Endodermal cell (in vitro differentiated cells): ENCODE results near the gene SIMC1. TPM values are rescaled to one million over a fixed set of nuclear protein-coding genes. Genes with fewer than 3 reads are reported as not detected.
"Not testable (repeated sequence)": the region's sequence is repeated elsewhere in the genome, so short reads cannot be mapped to it uniquely, and the experiment has no call there.

Experiments
- DNase-seq: peaks from one replicate; pipeline ENCODE4 v3.0.0-alpha.2; 2017
- H3K27ac ChIP-seq: 2 replicates; pipeline ENCODE4 v1.5.1; 2013; ENCODE audit warnings: mild to moderate bottlenecking, low read depth, low read length, moderate library complexity
- H3K27me3 ChIP-seq: 2 replicates; pipeline ENCODE4 v1.6.1; 2013; ENCODE audit warnings: mild to moderate bottlenecking, low read length, moderate library complexity; ENCODE audit not compliant: insufficient read depth, control insufficient read depth, poor library complexity, severe bottlenecking
- H3K36me3 ChIP-seq: 2 replicates; pipeline ENCODE4 v1.7.0; 2013; ENCODE audit warnings: mild to moderate bottlenecking, low read length, moderate library complexity; ENCODE audit not compliant: control insufficient read depth, insufficient read depth
- H3K4me1 ChIP-seq: one replicate; pipeline ENCODE4 v1.7.0; 2013; ENCODE audit warnings: low read length; ENCODE audit not compliant: control insufficient read depth, insufficient read depth
- H3K4me3 ChIP-seq: 2 replicates; pipeline ENCODE4 v1.5.1; 2013; ENCODE audit warnings: mild to moderate bottlenecking, low read length, moderate library complexity
- H3K9ac ChIP-seq: 2 replicates; pipeline ENCODE4 v1.6.1; 2013; ENCODE audit warnings: mild to moderate bottlenecking, low read length, moderate library complexity; ENCODE audit not compliant: poor library complexity, severe bottlenecking; ENCODE audit errors: extremely low read depth
- H3K9me3 ChIP-seq: 2 replicates; pipeline ENCODE4 v1.6.1; 2013; ENCODE audit warnings: mild to moderate bottlenecking, low read length, moderate library complexity; ENCODE audit not compliant: control insufficient read depth
- H3K27ac Mint-ChIP-seq: 2 replicates; pipeline ENCODE4 v1.8.0; 2020; ENCODE audit warnings: mixed read lengths
- H3K27me3 Mint-ChIP-seq: 2 replicates; pipeline ENCODE4 v1.8.0; 2021; ENCODE audit warnings: mild to moderate bottlenecking, mixed read lengths; ENCODE audit not compliant: insufficient read depth
- H3K36me3 Mint-ChIP-seq: 2 replicates; pipeline ENCODE4 v1.8.0; 2020; ENCODE audit warnings: low read depth, mixed read lengths
- H3K4me1 Mint-ChIP-seq: 2 replicates; pipeline ENCODE4 v1.8.0; 2020; ENCODE audit warnings: mixed read lengths
- H3K4me3 Mint-ChIP-seq: 2 replicates; pipeline ENCODE4 v1.8.0; 2020; ENCODE audit warnings: mild to moderate bottlenecking, moderate library complexity, mixed read lengths
- H3K9me3 Mint-ChIP-seq: 2 replicates; pipeline ENCODE4 v1.8.0; 2020; ENCODE audit warnings: mild to moderate bottlenecking, mixed read lengths
- WGBS, 2 experiments: methylation state at CpG; one replicate each; pipeline versions ENCODE4 v1.1.5 to v1.1.7; 2013; ENCODE audit warnings: missing lambda C conversion rate in 2 of 2, mixed read lengths in 1 of 2; ENCODE audit not compliant: insufficient coverage in 1 of 2, insufficient read length in 1 of 2; 5-methylcytosine and 5-hydroxymethylcytosine counted together
- total RNA-seq, 2 donors: library from RNA; stranded (reverse); fragmentation: NEBNext Ultra II Directional in 1 of 2; extraction: Animal tissue kit (Norgen Biotek cat#: 25700) in 1 of 2; gene quantifications; 2 replicates in 1 of 2; 3 replicates in 1 of 2; pipeline ENCODE4 v1.2.1, GENCODE V29; 2021
- TF ChIP-seq, protein P1 (sequence below): fragments of 200-600 bp; sonication (generic); conservative IDR thresholded peaks from 2 replicates; pipeline ENCODE4 v1.5.0; 2021; ENCODE audit warnings: antibody characterized with exemption, mild to moderate bottlenecking

SIMC1 gene
- total RNA-seq, 2 donors from 2014 or later = 23.5 to 35.8 TPM

GRCh38 chr5:176235155-176235554 is 3.1 kb upstream of the SIMC1 start:
- H3K9me3 ChIP-seq, H3K9me3 Mint-ChIP-seq, H3K36me3 ChIP-seq, H3K27me3 ChIP-seq, H3K27ac ChIP-seq, H3K4me3 ChIP-seq, H3K4me1 Mint-ChIP-seq, H3K36me3 Mint-ChIP-seq, H3K4me1 ChIP-seq, H3K27ac Mint-ChIP-seq, H3K9ac ChIP-seq, H3K4me3 Mint-ChIP-seq: not testable (repeated sequence)
- WGBS, 2 experiments = 12 to 29% methylated on average over 1 of the region's 1 CpG
- peak; percentile 51 for DNase-seq
- peaks cover 18% of the 10 kb centered on the region for H3K27me3 Mint-ChIP-seq
- TF ChIP-seq, protein P1, sequence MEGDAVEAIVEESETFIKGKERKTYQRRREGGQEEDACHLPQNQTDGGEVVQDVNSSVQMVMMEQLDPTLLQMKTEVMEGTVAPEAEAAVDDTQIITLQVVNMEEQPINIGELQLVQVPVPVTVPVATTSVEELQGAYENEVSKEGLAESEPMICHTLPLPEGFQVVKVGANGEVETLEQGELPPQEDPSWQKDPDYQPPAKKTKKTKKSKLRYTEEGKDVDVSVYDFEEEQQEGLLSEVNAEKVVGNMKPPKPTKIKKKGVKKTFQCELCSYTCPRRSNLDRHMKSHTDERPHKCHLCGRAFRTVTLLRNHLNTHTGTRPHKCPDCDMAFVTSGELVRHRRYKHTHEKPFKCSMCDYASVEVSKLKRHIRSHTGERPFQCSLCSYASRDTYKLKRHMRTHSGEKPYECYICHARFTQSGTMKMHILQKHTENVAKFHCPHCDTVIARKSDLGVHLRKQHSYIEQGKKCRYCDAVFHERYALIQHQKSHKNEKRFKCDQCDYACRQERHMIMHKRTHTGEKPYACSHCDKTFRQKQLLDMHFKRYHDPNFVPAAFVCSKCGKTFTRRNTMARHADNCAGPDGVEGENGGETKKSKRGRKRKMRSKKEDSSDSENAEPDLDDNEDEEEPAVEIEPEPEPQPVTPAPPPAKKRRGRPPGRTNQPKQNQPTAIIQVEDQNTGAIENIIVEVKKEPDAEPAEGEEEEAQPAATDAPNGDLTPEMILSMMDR = peak; percentile 71

DNA sequence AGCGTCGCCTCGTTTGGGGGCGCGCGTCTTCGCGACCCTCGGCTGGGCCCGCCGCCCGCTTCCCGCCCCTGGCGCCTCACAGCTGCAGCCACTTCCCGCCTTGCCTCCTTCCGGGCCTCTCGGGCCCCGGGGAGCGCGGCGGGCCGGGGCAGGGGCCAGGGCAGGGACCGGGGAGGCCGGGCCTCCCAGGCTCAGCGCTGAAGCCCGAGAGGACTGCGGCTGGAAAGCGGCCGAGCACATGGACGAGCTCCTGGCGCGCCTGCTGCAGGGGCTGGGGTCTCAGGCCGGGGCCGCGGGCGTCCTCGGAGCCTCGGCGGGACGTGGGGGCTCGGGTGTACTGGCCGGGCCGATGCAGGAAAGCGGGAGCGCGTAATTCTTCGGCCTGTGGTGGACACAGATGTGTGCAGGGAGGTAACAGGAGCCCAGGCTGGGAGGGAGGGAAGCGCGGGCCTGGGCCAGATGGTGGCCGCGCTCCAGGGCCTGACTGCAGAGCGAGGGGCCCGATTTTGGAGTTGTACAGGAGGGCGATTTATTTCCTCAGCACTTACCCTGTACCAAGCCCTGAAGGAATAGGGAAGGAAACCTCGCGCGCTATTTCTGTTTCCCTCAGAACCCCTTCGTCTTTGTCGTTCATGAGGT is 540 bp downstream of the SIMC1 start:
- H3K9me3 ChIP-seq, H3K4me1 Mint-ChIP-seq, H3K27ac Mint-ChIP-seq, H3K9ac ChIP-seq, H3K4me3 Mint-ChIP-seq, H3K4me1 ChIP-seq, H3K9me3 Mint-ChIP-seq, H3K36me3 Mint-ChIP-seq, H3K27me3 ChIP-seq, H3K4me3 ChIP-seq, H3K27ac ChIP-seq, DNase-seq, H3K36me3 ChIP-seq: not testable (repeated sequence)
- WGBS, 2 experiments = no CpG with 5 or more reads among the region's 59 CpGs
- peaks cover 12% of the 10 kb centered on the region for H3K27me3 Mint-ChIP-seq

GRCh38 chr5:176239304-176239703 is 1.1 kb downstream of the SIMC1 start:
- H3K9ac ChIP-seq, H3K27ac Mint-ChIP-seq, H3K4me1 ChIP-seq, H3K27ac ChIP-seq, H3K4me1 Mint-ChIP-seq, H3K36me3 ChIP-seq, H3K4me3 ChIP-seq, H3K27me3 ChIP-seq, DNase-seq, H3K9me3 Mint-ChIP-seq, H3K36me3 Mint-ChIP-seq, H3K4me3 Mint-ChIP-seq, H3K9me3 ChIP-seq: not testable (repeated sequence)
- no CpG with 5 or more reads among the region's 10 CpGs for WGBS, 2 experiments
- H3K27me3 Mint-ChIP-seq = peaks cover 12% of the 10 kb centered on the region

DNA sequence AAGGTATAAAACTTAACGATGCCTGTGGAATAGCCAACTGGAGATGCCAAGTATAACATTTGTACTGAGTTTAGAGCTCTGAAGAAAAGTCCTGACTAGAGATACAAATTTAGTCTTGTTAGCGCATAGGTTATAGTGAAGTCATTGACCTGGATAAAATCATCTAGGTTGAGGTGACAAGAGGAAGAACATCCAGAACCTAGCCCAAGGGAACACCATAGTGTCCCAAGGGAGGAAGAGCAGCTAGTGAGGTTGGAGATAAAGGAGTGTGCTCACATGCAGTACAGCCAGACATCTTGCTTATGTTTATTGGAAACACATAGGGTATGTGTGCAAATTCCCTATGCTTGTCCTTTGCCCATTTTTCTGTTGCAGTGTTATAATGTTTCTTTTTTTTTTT is 6.1 kb downstream of the SIMC1 start:
- H3K27me3 Mint-ChIP-seq, H3K9me3 Mint-ChIP-seq, H3K4me3 ChIP-seq, H3K36me3 Mint-ChIP-seq, H3K4me3 Mint-ChIP-seq, DNase-seq, H3K4me1 ChIP-seq, H3K27ac Mint-ChIP-seq, H3K4me1 Mint-ChIP-seq, H3K36me3 ChIP-seq, H3K9me3 ChIP-seq, H3K27ac ChIP-seq, H3K9ac ChIP-seq, H3K27me3 ChIP-seq: not testable (repeated sequence)
- no CpG with 5 or more reads among the region's 2 CpGs for WGBS, 2 experiments

- not testable (repeated sequence) for H3K27ac Mint-ChIP-seq, H3K4me1 ChIP-seq, H3K9ac ChIP-seq, H3K4me3 Mint-ChIP-seq, DNase-seq, H3K27ac ChIP-seq, H3K36me3 ChIP-seq, H3K4me1 Mint-ChIP-seq, H3K4me3 ChIP-seq, H3K27me3 ChIP-seq, H3K27me3 Mint-ChIP-seq, H3K9me3 ChIP-seq, H3K36me3 Mint-ChIP-seq
- 83% methylated on average over 1 of the region's 6 CpGs; no CpG with 5 or more reads in 1 of the 2 experiments for WGBS, 2 experiments
- peaks cover 11% of the 10 kb centered on the region for H3K9me3 Mint-ChIP-seq
Measured at GRCh38 chr5:176245074-176245473, 6.8 kb downstream of the SIMC1 start.

GRCh38 chr5:176245489-176245888 is 7.3 kb downstream of the SIMC1 start:
- H3K27me3 Mint-ChIP-seq, H3K4me1 ChIP-seq, H3K4me3 Mint-ChIP-seq, H3K4me3 ChIP-seq, DNase-seq, H3K36me3 Mint-ChIP-seq, H3K9ac ChIP-seq, H3K4me1 Mint-ChIP-seq, H3K9me3 ChIP-seq, H3K27ac Mint-ChIP-seq, H3K27me3 ChIP-seq, H3K36me3 ChIP-seq, H3K27ac ChIP-seq: not testable (repeated sequence)
- 93% methylated on average over 3 of the region's 5 CpGs; no CpG with 5 or more reads in 1 of the 2 experiments for WGBS, 2 experiments
- H3K9me3 Mint-ChIP-seq = peaks cover 15% of the 10 kb centered on the region
